Activated CD4-positive, alpha-beta T cell treated with anti-CD3 and anti-CD28 coated beads, Interleukin-2, Interleukin-6, amounts not matched to agents 100 ng/mL and 50 ng/mL, durations not matched to agents 16 hours and 8 hours (primary cell): ENCODE data around the gene UGT1A3.

Experiments
- DNase-seq: peaks from one replicate; pipeline ENCODE4 v3.0.0-alpha.2; 2020

UGT1A3 gene

GRCh38 chr2:233760043-233760442 lies 31.2 kb downstream of the UGT1A3 start, which contains the start of gene UGT1A1:
Gene UGT1A1, plus strand, starts transcription at chr2:233760270. Its CDS starts 18 bp downstream, at chr2:233760288.
- DNase-seq: no peak

GRCh38 chr2:233761040-233761769 lies 32.4 kb downstream of the UGT1A3 start:
- no peak for DNase-seq

GRCh38 chr2:233764264-233764663 lies 35.4 kb downstream of the UGT1A3 start:
- no peak for DNase-seq

- DNase-seq: no peak
These were observed 35.9 kb downstream of the UGT1A3 start for GRCh38 chr2:233764761-233765160.

- no peak for DNase-seq
These were observed 37.6 kb downstream of the UGT1A3 start for GRCh38 chr2:233766416-233766815.

- DNase-seq: no peak
These were observed 39.2 kb downstream of the UGT1A3 start for GRCh38 chr2:233768076-233768475.

- DNase-seq: no peak
These were observed 40.4 kb downstream of the UGT1A3 start for GRCh38 chr2:233769260-233769659.

GRCh38 chr2:233772153-233772552 lies 43.3 kb downstream of the UGT1A3 start:
- no peak for DNase-seq

GRCh38 chr2:233772583-233772982 lies 43.7 kb downstream of the UGT1A3 start:
- no peak for DNase-seq

GRCh38 chr2:233773854-233774253 lies 45.0 kb downstream of the UGT1A3 start:
- DNase-seq: no peak

GRCh38 chr2:233775414-233775813 lies 46.6 kb downstream of the UGT1A3 start:
- no peak for DNase-seq

- no peak for DNase-seq
These were observed 49.2 kb downstream of the UGT1A3 start, which contains the start of gene MROH2A for GRCh38 chr2:233778030-233778429. Gene MROH2A, plus strand, starts transcription at chr2:233778330. Its CDS starts 1,029 bp downstream, at chr2:233779359.

GRCh38 chr2:233779722-233780121 lies 50.9 kb downstream of the UGT1A3 start:
- DNase-seq: no peak

GRCh38 chr2:233780771-233781170 lies 51.9 kb downstream of the UGT1A3 start:
- no peak for DNase-seq

- no peak for DNase-seq
These were observed 60.7 kb downstream of the UGT1A3 start for GRCh38 chr2:233789554-233789953.

- no peak for DNase-seq
These were observed 62.5 kb downstream of the UGT1A3 start for GRCh38 chr2:233791151-233791882.

- DNase-seq: no peak
These were observed 63.1 kb downstream of the UGT1A3 start for GRCh38 chr2:233791883-233792329.

GRCh38 chr2:233792720-233793119 lies 63.9 kb downstream of the UGT1A3 start:
- no peak for DNase-seq

- no peak for DNase-seq
These were observed 64.8 kb downstream of the UGT1A3 start for GRCh38 chr2:233793465-233794127.

GRCh38 chr2:233794128-233794658 lies 65.4 kb downstream of the UGT1A3 start:
- no peak for DNase-seq

- no peak for DNase-seq
These were observed 66.9 kb downstream of the UGT1A3 start for GRCh38 chr2:233795735-233796171.

- DNase-seq: no peak
These were observed 67.4 kb downstream of the UGT1A3 start for GRCh38 chr2:233796254-233796653.
